ENCODE measurements around the gene GRK6.

DNA sequence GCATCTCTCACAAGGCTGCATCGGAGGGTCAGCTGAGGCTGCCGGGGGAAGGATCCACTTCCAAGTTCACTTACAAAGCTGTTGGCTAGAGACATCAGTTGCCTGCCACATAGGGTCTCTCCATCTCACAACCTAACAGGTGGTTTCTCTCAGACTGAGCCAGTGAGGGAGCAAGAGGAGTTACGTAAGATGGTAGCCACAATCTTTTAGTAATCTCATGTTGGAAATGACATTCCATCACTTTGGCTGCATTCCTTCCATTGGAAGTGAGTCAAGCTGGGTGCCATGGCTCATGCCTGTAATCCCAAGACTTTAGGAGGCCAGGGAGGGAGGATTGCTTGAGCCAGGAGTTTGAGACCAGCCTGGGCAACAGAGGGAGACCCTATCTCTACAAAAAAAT lies 7.4 kb upstream of the GRK6 start:
- no peak for TF ChIP-seq CTCF (IDR thresholded peaks at IDR 0.05)
- TF ChIP-seq POLR2A (IDR thresholded peaks at IDR 0.05) = no peak

Data from prostate gland (tissue), 2 donors.